Muscle layer of duodenum (tissue), 2 donors: ENCODE measurements around the gene FAM184B.
"Not testable (repeated sequence)": the region's sequence is repeated elsewhere in the genome, so short reads cannot be mapped to it uniquely, and the experiment has no call there.

Experiments used
- H3K27ac ChIP-seq: one replicate; pipeline ENCODE4 v1.7.0; 2013; ENCODE audit warnings: mild to moderate bottlenecking, low read length
- H3K27me3 ChIP-seq: one replicate; pipeline ENCODE4 v1.7.0; 2013; ENCODE audit warnings: low read depth, mild to moderate bottlenecking, control low read depth, low read length
- H3K36me3 ChIP-seq, 2 donors: one replicate each; pipeline ENCODE4 v1.7.0; 2013; ENCODE audit warnings: low read length in 2 of 2, control low read depth in 1 of 2, mild to moderate bottlenecking in 1 of 2; ENCODE audit not compliant: insufficient read depth in 2 of 2, control insufficient read depth in 1 of 2
- H3K4me1 ChIP-seq, 2 donors: one replicate each; pipeline ENCODE4 v1.7.0; 2013; ENCODE audit warnings: low read length in 2 of 2, mild to moderate bottlenecking in 2 of 2, control low read depth in 1 of 2, moderate library complexity in 1 of 2; ENCODE audit not compliant: insufficient read depth in 2 of 2, control insufficient read depth in 1 of 2
- H3K4me3 ChIP-seq, 2 donors: one replicate each; pipeline ENCODE4 v1.7.0; 2013; ENCODE audit warnings: low read length in 2 of 2, low read depth in 1 of 2, mild to moderate bottlenecking in 1 of 2
- H3K9me3 ChIP-seq, 2 donors: one replicate each; pipeline ENCODE4 v1.7.0; 2013; ENCODE audit warnings: low read length in 2 of 2, control low read depth in 1 of 2, mild to moderate bottlenecking in 1 of 2; ENCODE audit not compliant: control insufficient read depth in 1 of 2
- donor health status: healthy.

Gene FAM184B

DNA sequence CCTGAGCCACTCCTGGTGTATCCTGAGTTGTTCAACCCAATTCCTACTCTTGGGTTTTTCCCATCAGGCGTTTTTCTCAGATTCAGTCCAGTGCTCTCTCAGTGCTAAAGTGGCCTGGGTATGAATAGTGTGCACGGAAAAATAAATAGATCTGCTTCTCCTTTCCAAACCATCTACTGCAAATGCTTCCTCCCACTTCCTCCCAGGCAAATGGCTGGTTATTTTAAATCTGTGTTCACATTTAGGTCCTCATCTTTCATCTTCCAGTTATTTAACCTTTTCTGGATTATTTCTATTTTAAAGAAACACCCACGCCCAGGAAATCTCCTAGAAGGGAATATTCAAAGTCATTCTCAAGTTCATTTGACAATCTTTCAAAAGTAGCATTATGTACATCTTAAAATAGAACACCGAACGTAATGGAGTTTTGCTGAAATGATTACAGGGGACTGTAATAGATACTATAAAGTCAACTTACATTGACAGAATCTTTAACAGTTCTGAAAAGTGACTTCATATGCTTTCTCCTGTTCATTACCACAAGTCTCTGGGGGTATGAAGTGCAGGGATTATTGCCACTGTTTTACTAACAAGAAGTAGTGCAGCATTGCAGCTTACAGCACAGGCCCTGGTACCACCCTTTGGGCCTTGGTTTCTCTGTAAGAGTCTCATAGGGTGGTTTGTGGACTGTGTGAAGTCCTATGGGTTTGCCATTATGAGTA is 100.7 kb downstream of the FAM184B start:
- no peaks in the 10 kb centered on the region for H3K36me3 ChIP-seq
- peaks cover 0 to 2% of the 10 kb centered on the region in 2 donors for H3K9me3 ChIP-seq
- no peaks in the 10 kb centered on the region for H3K4me1 ChIP-seq
- H3K4me3 ChIP-seq = no peak overlapping the region
- no peaks in the 10 kb centered on the region for H3K27me3 ChIP-seq
- no peak overlapping the region for H3K27ac ChIP-seq

- Histone ChIP-seq H3K4me3 (no peak overlapping the region), H3K4me1 (no peaks in the 10 kb centered on the region), H3K27ac (no peak overlapping the region), H3K9me3 (peaks cover 0 to 13% of the 10 kb centered on the region in 2 donors), H3K27me3 (no peaks in the 10 kb centered on the region), H3K36me3 (no peaks in the 10 kb centered on the region)
Measured at GRCh38 chr4:17670423-17670822, 111.0 kb downstream of the FAM184B start.

DNA sequence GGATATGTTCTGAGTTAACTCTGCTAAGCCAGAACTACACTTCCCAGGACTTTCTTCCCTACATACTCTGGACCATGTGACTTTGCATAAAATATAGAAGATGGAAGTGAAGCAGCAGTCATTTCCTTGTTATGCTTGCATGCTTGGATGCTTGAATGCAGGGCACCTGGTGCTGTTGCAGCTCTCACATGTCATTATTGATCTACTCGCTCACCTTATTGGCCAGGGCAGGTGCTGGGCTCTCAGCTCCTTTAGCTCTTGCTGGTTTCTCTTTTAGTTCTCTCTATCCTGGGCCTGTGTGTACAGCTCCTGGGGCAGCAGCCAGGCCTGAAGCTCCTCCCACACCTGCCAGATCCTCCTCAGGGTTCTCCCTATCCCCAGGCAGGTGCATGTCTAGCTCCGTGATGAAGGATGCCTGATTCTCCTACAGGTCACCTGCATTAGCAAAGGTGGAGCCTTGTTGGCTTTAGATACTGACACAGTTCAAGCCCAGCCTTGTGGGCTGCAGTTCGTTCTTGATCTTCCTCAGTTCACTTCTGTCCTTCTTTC is 113.7 kb downstream of the FAM184B start:
- Histone ChIP-seq H3K36me3 (no peaks in the 10 kb centered on the region), H3K27me3 (no peaks in the 10 kb centered on the region), H3K27ac (no peak overlapping the region), H3K4me3 (no peak overlapping the region), H3K4me1 (no peaks in the 10 kb centered on the region), H3K9me3 (peaks cover 0 to 6% of the 10 kb centered on the region in 2 donors)

- no peak overlapping the region for H3K4me3 ChIP-seq
- H3K36me3 ChIP-seq = no peaks in the 10 kb centered on the region
- peaks cover 0 to 4% of the 10 kb centered on the region in 2 donors for H3K9me3 ChIP-seq
- H3K27ac ChIP-seq = no peak overlapping the region
- H3K4me1 ChIP-seq = no peaks in the 10 kb centered on the region
- no peaks in the 10 kb centered on the region for H3K27me3 ChIP-seq
Measured at GRCh38 chr4:17667253-17667652, 114.2 kb downstream of the FAM184B start.

- H3K27ac ChIP-seq = no peak overlapping the region
- no peak overlapping the region for H3K4me3 ChIP-seq
- H3K27me3 ChIP-seq = no peaks in the 10 kb centered on the region
- H3K4me1 ChIP-seq = no peaks in the 10 kb centered on the region
- no peaks in the 10 kb centered on the region for H3K36me3 ChIP-seq
- H3K9me3 ChIP-seq = no peaks in the 10 kb centered on the region
Measured at GRCh38 chr4:17665852-17666251, 115.6 kb downstream of the FAM184B start.

DNA sequence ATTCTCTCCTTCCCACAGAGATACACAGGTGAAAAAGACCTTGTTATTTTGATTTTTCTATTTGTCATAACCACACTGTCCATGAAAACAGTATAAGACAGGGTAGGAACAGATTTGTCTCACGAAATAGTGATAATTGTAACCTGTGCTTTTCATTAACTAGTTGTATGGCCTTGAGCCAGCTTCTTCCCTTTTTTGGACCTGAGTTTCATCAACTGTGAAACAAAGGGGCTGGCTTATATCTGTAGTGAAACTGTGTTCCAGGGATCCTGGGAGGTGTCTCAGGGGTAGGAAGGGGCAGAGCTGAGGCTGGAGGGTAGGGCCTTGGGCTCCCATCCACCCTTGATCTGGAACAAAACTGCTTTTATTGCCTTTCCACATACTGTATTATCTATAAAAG is 116.1 kb downstream of the FAM184B start:
- no peaks in the 10 kb centered on the region for H3K9me3 ChIP-seq
- no peak overlapping the region for H3K27ac ChIP-seq
- no peaks in the 10 kb centered on the region for H3K36me3 ChIP-seq
- H3K4me3 ChIP-seq = no peak overlapping the region
- H3K4me1 ChIP-seq = no peaks in the 10 kb centered on the region
- H3K27me3 ChIP-seq = no peaks in the 10 kb centered on the region

GRCh38 chr4:17664755-17665154 is 116.7 kb downstream of the FAM184B start:
- no peaks in the 10 kb centered on the region for H3K9me3 ChIP-seq
- no peaks in the 10 kb centered on the region for H3K4me1 ChIP-seq
- H3K27ac ChIP-seq = no peak overlapping the region
- H3K36me3 ChIP-seq = no peaks in the 10 kb centered on the region
- H3K27me3 ChIP-seq = no peaks in the 10 kb centered on the region
- H3K4me3 ChIP-seq = no peak overlapping the region

DNA sequence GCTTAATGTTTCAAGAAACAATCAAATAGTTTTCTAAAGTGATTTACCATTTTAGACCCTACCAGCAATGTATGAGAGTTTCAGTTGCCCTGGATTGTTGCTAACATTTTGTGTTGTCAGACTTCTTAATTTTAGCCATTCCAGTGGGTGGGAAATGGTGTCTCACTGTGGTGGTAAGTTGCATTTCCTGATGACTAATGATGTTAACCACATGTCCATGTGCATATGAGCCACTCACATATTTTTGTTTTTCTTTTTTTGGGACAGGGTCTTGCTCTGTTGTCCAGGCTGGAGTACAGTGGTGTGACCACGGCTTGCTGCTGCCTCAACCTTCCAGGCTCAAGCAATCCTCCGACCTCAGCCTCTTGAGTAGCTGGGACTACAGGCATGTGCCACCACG is 118.7 kb downstream of the FAM184B start:
- no peaks in the 10 kb centered on the region for H3K36me3 ChIP-seq
- H3K4me1 ChIP-seq = no peaks in the 10 kb centered on the region
- H3K27ac ChIP-seq = no peak overlapping the region
- H3K27me3 ChIP-seq = no peaks in the 10 kb centered on the region
- no peak overlapping the region for H3K4me3 ChIP-seq
- no peaks in the 10 kb centered on the region for H3K9me3 ChIP-seq

GRCh38 chr4:17659196-17659595 is 122.2 kb downstream of the FAM184B start:
- H3K4me3 ChIP-seq, H3K4me1 ChIP-seq, H3K27ac ChIP-seq: not testable (repeated sequence)

DNA sequence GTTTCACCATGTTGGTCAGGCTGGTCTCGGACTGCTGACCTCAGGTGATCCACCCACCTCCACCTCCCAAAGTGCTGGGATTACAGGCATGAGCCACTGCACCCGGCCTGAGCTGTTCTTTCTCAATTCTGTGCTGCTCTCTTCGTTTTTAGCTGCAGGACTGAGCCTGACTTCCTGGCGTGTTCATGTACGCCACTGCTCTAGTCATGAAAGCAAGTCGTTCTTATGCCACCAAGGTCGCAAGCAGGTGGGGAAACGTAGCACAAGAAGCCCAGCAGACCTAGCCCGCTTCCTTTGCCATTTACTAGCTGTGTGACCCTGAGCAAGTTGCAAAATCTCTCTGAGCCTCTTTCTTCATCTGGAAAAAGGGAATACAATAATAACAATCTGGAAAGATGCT is 123.6 kb downstream of the FAM184B start:
- Histone ChIP-seq H3K4me1 (no peaks in the 10 kb centered on the region), H3K4me3 (no peak overlapping the region), H3K9me3 (no peaks in the 10 kb centered on the region), H3K36me3 (no peaks in the 10 kb centered on the region), H3K27me3 (no peaks in the 10 kb centered on the region), H3K27ac (no peak overlapping the region)

More at GRCh38 chr4:17659196-17659595, 122.2 kb downstream of the FAM184B start:
- not testable (repeated sequence) for H3K9me3 ChIP-seq, H3K27me3 ChIP-seq, H3K36me3 ChIP-seq

GRCh38 chr4:17657090-17657489 is 124.3 kb downstream of the FAM184B start:
- Histone ChIP-seq H3K27ac (no peak overlapping the region), H3K9me3 (no peaks in the 10 kb centered on the region), H3K4me1 (no peaks in the 10 kb centered on the region), H3K36me3 (no peaks in the 10 kb centered on the region), H3K27me3 (no peaks in the 10 kb centered on the region), H3K4me3 (no peak overlapping the region)

DNA sequence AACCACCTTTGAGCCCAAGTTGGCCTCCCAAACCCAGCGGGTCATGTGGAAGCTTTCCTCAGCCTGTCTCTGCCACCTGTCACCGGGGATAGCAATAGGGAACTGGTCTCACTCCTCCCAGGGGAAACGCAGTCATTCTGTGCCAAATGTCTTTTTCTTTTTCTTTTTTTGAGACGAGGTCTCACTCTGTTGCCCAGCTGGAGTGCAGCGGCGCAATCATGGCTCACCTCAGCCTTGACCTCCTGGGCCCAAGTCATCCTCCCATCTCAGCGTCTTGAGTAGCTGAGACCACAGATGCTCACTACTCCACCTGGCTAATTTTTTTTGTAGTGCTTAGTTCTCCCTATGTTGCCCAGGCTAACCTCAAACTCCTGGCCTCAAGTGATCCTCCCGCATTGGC is 126.7 kb downstream of the FAM184B start:
- no peaks in the 10 kb centered on the region for H3K9me3 ChIP-seq
- H3K4me3 ChIP-seq = no peak overlapping the region
- H3K36me3 ChIP-seq = no peaks in the 10 kb centered on the region
- H3K4me1 ChIP-seq = no peaks in the 10 kb centered on the region
- H3K27ac ChIP-seq = no peak overlapping the region
- no peaks in the 10 kb centered on the region for H3K27me3 ChIP-seq
